Measurements from ENCODE around the gene ERFE.
"Not testable (repeated sequence)": the region's sequence is repeated elsewhere in the genome, so short reads cannot be mapped to it uniquely, and the experiment has no call there.

The ERFE gene

DNA sequence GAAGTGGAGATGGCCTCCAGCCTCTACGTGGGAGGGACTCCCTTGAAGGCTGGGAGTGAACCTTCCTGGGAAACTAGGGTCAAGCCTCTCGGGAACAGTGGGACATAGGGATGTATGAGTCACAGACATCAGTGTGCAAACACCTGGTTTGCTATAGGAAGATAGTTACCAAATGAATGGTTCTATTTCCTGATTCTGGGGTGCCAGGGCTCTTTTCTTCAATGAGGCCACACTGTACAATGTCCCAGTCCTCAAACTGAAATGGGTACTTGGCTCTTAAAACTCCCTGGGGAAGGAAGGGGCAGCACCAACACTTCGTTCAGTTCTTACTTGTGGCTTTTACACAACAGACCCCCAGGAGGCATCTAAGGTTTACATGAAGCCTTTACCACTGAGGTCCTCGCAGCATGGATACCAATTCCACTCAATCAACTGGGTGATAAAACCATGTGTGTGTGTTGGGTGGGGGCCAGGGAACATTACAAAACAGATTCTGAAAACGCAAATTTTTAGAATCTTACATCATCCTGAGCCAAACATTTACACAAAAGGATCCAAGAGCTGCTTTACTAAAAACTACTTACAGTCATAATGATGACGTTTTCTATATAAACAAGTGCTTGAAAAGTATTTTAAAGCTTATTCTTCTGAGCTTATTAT lies 10.4 kb downstream of the ERFE start:
- DNase-seq (ENCODE audit: low read depth in 2 of 2), result peak; percentile 93

DNA sequence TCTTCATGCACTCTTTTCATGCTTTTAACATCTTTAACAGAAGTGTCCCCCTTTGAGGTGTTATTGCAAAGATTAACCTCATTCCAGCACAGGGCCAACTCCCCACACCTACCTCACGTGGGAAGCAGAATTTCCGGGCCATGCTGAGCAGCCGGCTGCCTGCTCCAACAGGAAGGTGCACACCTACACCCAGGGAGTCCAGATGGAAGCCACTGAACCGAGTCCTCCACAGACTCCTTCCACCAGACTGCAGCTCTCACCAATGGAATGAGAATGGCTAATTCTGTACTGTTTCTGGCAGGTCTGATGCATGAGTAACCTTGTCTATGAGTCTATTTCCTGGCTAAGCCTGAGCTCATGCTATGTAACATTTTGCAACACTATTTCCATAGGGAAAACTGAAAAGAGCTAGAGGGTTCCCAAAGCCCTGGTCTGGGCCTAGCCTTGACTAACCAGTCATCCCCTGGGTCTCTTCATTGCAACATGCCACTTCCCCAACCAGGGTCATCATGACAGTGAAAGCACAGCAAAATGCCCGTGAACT lies 11.0 kb downstream of the ERFE start:
- DNase-seq (ENCODE audit: low read depth in 2 of 2), result peak; percentile 96

DNA sequence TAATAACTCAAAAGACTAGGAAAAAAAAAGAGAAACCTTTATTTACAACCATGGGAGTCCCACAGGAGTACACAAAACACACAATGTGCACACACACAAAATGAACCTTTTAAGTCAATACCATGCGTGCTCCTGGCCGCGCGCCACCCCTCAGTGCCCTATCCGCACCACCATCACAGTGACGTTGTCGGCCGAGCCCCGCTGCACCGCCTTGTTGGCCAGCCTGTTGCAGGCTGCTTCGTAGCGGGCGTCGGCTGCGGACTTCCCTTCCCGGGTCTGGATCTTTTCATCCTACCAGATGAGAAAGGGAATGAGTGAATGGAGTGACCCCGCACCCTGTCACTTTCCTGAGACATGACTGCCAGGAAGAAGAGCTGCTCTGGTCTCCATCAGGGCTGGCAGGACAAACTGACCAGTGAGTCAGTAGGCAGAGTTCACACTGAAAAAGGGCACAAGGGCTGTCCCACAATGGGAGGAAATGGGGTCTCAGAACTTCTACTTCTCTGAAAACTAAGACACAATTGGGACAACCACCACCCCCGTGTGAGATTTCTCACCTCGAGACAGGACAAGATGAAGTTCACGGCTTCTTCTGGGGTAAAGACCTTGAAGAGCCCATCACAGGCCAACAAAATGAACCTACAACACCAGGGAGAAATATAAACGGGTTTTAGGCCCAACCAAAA lies 11.8 kb downstream of the ERFE start:
- DNase-seq (ENCODE audit: low read depth in 2 of 2), result no peak

DNA sequence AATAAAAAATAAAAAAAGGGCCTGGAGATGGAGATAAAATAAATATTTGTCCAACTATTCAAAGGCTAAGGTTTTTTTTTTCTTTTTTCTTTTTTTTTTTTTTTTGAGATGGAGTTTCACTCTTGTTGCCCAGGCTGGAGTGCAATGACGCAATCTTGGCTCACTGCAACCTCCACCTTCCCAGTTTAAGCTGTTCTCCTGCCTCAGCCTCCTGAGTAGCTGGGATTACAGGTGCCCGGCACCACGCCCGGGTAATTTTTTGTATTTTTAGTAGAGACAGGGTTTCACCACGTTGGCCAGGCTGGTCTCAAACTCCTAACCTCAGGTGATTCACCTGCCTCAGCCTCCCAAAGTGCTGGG lies 12.3 kb downstream of the ERFE start:
- DNase-seq (ENCODE audit: low read depth in 2 of 2), result not testable (repeated sequence)

DNA sequence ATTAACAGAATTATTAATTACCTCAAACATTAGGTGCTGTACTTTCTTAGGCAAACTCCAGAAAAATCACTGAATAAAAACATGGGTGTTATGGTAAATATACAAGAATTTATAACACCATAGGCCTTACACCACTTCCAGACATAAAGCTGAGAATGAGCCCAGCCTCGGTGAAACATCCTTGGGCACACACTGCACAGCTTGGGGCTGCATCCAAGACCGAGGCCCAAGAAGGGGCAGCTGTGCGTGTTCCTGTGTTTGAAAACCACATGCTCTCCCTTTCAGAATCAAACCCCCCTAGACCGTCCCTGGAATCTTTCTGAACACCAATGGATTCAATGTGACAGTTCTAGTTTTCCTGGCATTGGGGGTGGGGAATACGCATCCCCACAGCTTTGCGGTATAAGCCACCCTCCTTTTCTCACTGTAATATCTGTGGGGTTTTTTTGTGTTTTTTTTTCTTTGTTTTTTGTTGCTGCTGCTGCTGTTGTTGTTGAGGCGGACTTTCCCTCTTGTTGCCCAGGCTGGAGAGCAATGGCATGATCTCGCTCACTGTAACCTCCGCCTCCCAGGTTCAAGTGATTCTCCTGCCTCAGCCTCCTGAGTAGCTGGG lies 12.9 kb downstream of the ERFE start:
- no peak for DNase-seq (ENCODE audit: low read depth in 2 of 2)

DNA sequence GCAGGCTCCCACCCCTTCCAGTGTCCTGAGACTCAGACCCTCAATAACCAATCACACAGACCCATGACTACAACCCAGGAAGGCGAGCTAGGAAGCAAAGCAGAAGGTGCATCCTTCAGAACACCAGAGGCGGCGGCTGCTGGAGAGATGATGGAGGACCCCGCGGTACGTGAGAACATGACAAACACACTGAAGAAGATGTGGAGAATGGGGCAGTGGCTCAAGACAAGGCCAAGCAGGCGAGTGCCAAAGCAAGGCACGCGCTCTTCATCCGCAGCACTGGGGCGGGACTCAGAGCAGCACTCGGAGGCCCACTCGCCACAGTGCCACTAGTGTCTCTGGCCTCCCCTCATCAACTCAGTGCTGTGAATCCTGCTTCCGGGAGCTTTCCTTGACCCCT lies 13.7 kb downstream of the ERFE start:
- DNase-seq (ENCODE audit: low read depth in 2 of 2), result no peak

DNA sequence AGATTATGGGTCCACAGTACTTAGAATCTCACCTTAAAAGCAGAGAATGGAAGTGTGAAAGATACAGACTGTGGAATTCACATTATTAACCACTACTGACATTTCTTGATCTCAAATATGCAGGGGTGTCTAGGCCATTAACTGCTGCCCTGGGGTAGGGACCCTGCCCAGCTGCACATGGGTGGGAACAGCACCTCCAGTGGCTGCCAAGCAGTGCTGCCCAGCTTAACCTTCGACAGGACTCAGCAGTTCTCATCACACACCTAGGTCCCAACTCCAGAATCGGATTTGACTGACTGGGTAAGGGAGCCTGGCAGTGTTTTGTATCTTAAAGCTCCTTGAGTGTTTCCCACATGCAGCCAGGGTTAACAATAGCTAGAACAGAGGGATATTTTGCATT lies 14.9 kb downstream of the ERFE start:
- no peak for DNase-seq (ENCODE audit: low read depth in 2 of 2)

DNA sequence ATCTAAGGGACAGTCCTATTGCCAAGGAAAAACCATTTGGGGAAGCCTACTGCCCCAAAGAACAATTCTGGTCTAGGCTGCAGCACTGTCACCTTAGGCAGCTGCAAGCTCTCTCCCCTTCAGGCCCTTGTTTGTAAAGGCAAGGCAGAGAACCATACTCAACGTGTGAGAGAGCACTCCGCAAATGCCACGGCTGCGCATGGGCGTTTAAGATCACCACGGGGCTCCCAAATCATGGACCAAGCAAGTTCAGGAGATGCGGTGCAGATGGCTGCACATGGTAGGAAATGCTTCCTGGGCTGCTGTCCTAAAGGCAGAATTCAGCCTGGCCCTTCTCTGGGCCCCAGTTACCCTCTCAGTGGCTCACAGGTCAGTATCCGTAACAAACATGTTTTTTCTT lies 15.5 kb downstream of the ERFE start:
- no peak for DNase-seq (ENCODE audit: low read depth in 2 of 2)

DNA sequence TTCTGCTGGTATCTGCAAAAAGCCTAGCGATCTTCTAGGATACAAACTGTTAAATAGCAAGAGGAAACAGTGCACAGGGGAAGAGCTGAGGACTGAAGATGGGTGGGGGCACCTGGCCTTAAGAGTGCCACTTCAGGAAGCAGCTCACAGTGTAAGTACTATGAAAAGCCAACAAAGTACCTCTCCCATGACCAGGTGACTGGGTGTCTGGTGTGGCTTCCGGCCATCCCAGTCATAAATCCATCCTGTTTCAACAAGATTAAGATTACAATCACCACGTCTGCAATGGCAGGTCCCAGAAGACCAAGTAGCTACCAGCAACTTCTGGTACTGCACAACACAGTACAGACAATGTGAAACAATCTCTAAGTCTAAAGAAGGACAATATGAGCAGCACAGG lies 15.9 kb downstream of the ERFE start:
- no peak for DNase-seq (ENCODE audit: low read depth in 2 of 2)

DNA sequence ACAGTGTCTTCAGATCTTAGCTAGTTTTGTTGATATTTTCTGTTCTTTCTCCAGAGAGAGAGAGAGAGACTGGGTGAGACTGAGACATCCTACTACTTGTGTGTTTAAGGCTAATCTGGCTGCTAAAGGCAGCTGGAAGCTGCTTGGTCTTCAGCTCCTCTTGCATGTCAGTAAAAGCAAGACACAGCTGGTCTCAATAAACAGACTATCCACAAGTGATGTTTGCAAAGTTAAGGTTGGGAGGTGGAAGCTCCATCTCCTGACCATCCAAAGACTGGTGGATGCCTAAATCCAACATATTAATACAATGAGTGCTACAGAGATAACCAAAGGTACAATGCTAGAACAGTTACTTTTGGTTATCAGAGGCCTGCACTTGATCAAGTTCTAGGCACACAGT lies 17.8 kb downstream of the ERFE start:
- DNase-seq (ENCODE audit: low read depth in 2 of 2), result no peak

DNA sequence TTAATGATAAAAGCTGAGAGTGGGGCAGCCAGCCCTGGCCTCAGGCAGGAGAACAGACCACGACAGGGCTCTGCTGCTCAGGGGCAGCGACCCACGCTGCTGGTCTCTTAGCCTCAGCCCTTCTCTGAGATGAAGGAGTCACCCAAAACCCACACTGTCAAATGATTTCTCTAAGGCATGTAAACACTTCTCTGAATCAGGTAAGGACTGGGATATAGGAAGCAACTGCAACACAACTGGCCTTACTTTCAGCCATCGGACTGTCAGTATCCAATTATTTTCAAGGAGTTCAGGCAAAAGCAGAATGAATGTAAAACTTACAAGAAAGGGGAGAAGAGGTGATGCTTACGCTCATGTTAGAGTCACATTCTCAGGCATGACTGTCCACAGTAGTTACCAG lies 21.8 kb downstream of the ERFE start:
- no peak for DNase-seq (ENCODE audit: low read depth in 2 of 2)

DNA sequence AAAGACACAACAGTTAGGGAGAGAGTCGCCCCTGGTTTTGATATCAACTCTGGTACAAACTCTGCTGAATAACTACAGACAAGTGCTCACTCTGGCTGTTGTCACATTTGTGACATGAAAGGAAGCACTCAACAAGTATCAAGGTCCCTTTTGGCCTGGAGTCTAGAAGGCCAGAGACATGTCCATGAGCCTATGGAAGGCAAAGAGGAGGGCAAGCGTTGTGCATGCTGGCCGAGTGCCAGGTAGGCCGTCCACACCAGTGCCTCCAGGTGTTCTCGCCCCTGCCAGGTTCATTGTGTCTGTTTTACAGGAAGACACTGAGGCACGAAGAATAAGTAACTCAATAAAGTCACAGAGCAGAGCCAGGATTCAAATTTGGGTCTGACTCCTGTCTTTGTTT lies 23.6 kb downstream of the ERFE start:
- no peak for DNase-seq (ENCODE audit: low read depth in 2 of 2)

DNA sequence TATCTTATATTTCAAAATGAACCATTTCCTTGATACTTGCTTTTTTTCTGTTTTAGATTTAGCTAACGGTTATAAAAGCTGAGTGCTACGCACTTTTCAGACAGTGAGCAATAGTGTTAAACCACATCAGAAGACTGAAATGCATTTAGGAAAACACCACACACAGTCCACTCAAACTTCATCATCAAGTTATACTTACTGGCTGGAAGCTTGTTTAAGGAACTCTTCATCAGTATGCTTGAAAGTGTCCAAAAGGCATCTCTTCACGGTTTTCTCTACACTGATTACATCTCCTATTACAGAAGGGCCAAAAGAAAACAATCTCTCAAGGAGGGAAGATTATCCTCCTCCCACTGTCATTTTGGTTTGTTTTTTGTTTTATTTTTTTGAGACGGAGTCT lies 25.1 kb downstream of the ERFE start:
- no peak for DNase-seq (ENCODE audit: low read depth in 2 of 2)

DNA sequence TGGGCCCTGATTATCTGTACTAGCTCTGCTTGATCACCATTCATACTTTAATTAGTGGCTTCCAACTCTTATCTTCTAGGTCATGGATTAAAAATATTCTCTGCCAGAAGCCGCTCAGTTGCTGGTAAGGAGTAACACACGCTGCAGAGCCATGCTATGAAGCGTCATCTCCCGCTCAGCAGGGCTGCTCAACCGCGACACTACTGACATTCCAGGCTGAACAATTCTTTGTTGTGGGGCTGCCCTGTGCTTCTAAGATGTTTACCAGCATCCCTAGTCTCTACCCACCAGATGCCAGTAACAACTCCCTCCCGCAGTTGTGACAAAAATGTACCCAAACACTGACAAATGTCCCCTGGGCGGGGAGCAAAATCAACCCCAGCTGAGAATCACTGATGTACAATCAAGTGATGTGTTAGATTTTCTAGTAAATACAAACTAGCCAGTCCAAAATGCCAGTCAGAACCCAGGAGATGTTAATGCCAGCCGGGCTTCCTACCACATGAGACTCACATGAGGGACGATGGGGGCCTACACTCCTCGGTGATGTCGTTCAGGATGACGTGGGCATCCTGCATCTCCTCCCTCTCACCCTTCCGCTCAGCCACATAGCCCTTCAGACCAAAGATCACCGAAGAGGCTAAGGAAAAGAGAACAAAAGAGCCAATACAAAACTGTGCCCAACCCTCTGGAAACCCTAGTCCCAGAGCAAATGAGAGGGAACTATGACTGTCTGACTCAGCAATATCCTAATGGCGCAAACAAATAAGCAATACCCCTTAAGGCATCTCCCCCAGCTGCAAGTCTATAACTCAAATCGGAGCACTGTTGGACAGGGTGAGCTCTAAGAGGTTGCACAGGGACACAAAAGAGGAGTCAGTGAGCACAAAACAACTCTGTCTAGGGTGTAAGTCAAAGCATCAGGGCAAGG lies 29.1 kb downstream of the ERFE start:
- DNase-seq (ENCODE audit: low read depth in 2 of 2), result no peak

DNA sequence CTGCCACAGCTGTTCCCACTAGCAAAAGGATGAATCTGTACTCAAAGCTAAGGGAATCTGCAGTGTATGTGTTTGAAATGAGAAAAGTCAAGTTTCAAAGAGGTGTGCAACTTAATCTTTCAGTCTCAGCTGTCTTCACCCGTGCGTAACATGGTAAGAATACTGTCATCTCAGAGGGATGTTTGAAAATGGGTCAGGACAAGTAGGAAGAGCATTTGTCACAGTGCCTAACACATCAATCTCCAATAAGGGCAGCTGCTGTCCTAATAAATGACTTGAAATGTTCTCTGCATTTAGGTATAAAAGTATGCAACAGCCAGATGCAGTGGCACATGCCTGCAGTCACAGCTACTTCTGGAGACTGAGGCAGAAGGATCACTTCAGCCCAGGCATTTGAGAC lies 31.7 kb downstream of the ERFE start:
- no peak for DNase-seq (ENCODE audit: low read depth in 2 of 2)

DNA sequence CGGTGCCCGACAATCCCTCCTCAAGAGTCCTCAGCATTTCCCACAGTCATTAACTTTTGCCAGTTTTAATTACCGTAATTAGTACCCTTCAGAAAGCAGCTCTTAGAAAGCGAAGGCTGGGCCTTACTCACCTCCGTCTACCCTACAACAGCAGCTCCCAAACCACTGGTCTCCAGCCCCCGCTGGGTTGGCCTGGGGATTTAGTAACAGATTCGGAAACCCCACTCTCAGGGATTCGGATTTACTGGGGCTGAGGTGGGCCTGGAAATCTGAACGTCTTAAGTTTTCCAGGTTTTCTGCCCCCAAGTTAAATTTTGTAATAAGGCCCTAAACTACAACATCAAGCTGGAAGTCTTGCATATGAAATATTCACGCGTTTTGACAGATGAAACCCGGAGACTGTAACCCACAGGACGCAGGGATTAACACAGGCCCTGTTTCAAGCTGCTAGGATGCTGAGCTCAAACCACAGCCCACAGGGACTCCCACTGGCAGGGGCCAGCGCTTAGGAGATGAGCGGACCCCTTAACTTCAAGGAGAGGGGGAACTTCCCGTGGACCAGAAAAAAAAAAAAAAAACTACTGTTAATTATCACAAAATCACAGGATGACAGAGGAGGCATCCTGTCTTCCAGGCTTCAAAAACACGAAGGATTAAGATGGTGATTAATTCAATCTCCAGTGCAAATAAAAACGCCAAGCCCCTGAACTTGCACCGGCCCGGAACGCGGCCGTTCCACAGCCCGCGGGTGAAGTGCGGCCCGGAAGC lies 43.7 kb downstream of the ERFE start:
- DNase-seq (ENCODE audit: low read depth in 2 of 2), result no peak

DNA sequence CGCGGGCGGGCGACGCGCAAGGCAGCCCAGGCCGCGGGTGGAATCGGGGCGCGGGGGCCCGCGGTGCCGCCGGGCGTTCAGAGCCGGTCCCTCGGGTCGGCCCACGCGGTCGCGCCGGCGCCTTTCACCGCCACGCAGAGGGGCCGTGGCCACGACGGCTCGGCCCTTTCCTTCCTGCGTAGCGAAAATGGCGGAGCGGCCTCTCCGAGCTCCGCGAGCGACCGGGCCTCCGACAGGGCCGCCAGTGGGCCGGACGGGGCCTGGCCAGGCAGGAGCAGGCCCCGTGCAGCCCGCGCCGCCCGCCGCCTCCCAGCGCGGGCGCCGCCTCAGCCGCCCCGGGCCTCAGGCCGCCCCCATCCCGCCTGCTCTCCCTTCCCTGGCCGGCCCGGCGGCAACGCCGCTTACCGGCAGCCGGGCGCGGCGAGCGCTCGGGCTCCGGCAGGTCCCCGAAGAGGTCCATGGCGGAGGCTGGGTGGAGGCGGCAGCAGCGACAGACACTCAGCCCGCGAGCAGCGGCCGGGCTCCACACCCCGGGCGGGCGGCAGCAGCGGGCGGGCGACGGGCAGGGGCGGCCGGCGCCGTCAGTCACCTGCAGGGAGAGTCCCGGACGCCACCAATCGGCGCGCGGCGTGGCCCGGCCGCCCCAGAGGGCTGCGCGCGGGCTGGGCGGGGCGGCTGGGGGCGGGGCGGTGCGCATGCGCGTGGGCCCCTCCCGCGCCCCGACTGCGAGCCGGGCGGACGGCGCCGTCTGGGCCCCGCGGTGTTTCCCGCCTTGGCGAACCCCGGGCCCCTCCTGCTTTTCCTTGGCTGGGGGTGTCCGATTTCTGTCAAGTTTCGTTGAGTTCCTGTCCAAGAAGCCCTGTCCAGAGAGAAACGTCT lies 44.6 kb downstream of the ERFE start, which contains the start of gene ILKAP:
ILKAP (minus strand) TSS at position 602 of the 879 bp plus-strand sequence; CDS start at position 460, 142 bp downstream.
- peak; percentile 46 to 50 for DNase-seq (ENCODE audit: low read depth in 2 of 2)

DNA sequence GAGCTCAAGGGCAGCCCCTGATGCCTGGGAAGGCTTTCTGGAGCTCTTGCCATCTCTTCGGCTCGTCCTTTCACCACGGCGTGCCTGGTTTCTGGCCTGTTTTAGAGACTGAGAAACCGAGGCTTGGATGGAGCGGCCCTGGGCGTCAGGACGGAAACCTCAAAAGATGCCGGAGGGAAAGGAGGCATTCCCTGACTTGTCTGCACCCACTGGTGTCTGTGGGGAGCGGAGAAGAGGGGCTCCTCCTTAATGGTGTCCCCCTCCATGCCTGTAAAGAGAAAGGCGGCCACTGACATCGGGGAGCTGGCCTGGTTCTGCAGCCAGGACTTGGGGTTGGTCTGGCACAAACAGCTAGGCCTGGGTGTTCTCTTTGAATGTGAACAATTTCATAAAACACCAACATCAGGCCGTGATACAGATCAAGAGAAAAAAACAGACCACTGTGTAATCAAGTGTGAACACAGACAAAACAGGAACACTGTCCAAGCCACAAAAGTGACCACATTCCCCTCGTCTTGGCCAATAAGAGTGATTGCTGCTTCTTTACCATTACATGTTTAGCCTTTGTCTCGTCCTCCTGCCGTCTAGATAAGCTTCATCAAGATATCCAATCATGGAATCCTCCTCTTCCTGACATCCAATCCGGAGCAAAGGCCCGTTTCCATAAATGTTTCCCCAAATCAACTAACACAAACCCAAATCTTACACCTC lies 45.4 kb downstream of the ERFE start:
- DNase-seq (ENCODE audit: low read depth in 2 of 2), result no peak

DNA sequence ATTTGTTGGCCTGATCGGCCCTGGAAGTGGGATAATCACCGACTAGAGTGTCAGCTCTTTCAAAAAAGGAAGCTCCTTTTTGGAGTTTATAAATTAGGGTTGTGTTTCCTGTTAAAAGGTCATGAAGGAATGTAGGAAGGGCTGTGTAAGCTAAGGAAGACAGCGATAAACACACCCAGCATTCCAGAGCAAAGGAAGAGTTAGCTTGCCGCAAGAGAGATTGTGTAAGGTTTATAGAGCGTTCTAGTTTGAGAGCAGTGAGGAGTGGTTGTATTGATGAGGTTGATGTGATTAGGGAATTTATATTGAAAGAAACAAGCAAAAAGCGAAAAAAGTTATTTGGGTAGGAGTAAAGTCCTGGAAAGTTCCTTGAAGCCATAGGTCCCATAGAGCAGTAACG lies 48.2 kb downstream of the ERFE start:
- DNase-seq (ENCODE audit: low read depth in 2 of 2), result no peak
